Esophagus squamous epithelium (tissue), 5 donors: ENCODE measurements around the gene RBM33. TPM values are rescaled to one million over a fixed set of nuclear protein-coding genes. Genes with fewer than 3 reads are reported as not detected.
"Not testable (repeated sequence)": the region's sequence is repeated elsewhere in the genome, so short reads cannot be mapped to it uniquely, and the experiment has no call there.

Experiments
- DNase-seq: peaks from one replicate; lab custom pipeline; 2025; lab: John Stamatoyannopoulos, UW
- H3K27ac ChIP-seq, 4 donors: fragments of 200-600 bp; sonication (generic); one replicate each; pipeline ENCODE4 v1.5.1; 2016 to 2019; ENCODE audit warnings: mild to moderate bottlenecking in 1 of 4
- H3K27me3 ChIP-seq, 4 donors: fragments of 200-600 bp; sonication (generic); 1 replicate in 3 of 4; 2 replicates in 1 of 4; pipeline versions ENCODE4 v1.5.1 to v1.6.0; 2017 to 2021; ENCODE audit warnings: antibody characterized with exemption in 1 of 4
- H3K36me3 ChIP-seq, 3 donors: fragments of 200-600 bp; sonication (generic); one replicate each; pipeline ENCODE4 v1.5.1; 2016 to 2019
- H3K4me1 ChIP-seq, 3 donors: fragments of 200-600 bp; sonication (generic); one replicate each; pipeline ENCODE4 v1.5.1; 2017 to 2019
- H3K4me3 ChIP-seq, 4 donors: fragments of 200-600 bp; sonication (generic); 1 replicate in 3 of 4; 2 replicates in 1 of 4; pipeline ENCODE4 v1.5.1; 2016 to 2019; ENCODE audit warnings: mild to moderate bottlenecking in 2 of 4, moderate library complexity in 1 of 4
- H3K9me3 ChIP-seq, 3 donors: fragments of 200-600 bp; sonication (generic); one replicate each; pipeline ENCODE4 v1.5.1; 2016 to 2019
- POLR2A ChIP-seq, 4 donors: fragments of 450-650 bp; IDR thresholded peaks; one replicate each; pipeline ENCODE4 v1.6.1; 2017; ENCODE audit warnings: antibody characterized with exemption in 4 of 4, mild to moderate bottlenecking in 4 of 4, moderate library complexity in 3 of 4
- WGBS, 2 donors: methylation state at CpG; one replicate each; pipeline ENCODE4 v1.1.5; 2018; 5-methylcytosine and 5-hydroxymethylcytosine counted together
- intact Hi-C: fragments of 100-400 bp; cut with DNase I; formaldehyde crosslinking; loops from one replicate; pipeline ENCODE4 v1.15.0; 2022
- total RNA-seq, 4 donors: library from RNA; depleted of rRNA; stranded (reverse); fragments of >200 nt; gene quantifications; one replicate each; pipeline ENCODE4 v1.1.0, GENCODE V29; 2016
- TF ChIP-seq, protein P1 (sequence below), 6 experiments: fragments of 450-650 bp in 4 of 6; fragments of 200-600 bp in 2 of 6; sonication (generic) in 2 of 6; IDR thresholded peaks; one replicate each; pipeline ENCODE4 v1.5.1; 2016 to 2019; ENCODE audit warnings: antibody characterized with exemption in 6 of 6, mild to moderate bottlenecking in 4 of 6, moderate library complexity in 4 of 6
- donor health status: DM: yes; HTN: yes; CAD: no.

Gene RBM33
- total RNA-seq, 4 donors from 2014 or later, result 20.3 to 45.6 (median 26.9) TPM

DNA sequence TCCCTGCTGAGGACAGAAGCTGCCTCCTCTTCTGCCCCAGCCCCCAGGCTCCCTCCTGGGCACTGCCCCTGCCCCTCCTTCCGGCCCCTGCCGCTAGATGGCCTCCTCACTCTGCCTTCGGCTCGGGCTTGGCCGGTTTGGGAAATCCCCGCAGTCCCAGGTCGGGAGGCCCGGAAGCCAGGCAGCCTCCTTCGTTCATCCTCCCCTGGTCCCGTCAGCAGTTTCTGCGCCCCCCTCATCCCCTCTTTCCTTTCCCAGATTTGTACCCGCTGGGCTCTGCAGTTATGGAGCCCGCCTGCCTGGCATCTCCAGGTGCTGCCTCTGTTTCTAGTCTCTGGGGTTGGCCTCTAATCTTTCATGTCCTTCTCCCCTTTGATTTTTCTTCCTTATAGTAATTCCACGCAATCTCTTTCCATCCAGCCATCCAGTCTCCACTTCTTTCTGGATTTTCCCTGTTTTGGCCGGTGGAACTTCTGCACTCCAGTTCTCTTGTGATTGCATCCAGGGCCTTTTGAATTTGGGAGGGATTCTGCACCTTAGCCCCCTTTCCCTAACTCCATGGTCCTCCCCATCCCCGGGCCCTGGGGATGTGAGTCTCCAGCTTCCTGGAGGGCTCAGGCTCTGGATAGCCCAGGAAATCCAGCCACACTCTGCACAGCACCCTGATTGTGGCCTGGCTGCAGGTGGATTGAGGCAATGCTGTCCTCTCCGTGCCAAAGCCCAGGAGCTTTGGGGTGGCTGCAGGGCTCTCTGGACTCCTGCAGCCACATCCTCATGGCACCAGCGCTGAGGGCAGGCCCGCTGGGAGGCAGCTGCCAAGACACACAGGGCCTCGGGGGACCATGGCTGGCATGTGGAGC lies 171.1 kb downstream of the RBM33 start:
- TF ChIP-seq, protein P1, sequence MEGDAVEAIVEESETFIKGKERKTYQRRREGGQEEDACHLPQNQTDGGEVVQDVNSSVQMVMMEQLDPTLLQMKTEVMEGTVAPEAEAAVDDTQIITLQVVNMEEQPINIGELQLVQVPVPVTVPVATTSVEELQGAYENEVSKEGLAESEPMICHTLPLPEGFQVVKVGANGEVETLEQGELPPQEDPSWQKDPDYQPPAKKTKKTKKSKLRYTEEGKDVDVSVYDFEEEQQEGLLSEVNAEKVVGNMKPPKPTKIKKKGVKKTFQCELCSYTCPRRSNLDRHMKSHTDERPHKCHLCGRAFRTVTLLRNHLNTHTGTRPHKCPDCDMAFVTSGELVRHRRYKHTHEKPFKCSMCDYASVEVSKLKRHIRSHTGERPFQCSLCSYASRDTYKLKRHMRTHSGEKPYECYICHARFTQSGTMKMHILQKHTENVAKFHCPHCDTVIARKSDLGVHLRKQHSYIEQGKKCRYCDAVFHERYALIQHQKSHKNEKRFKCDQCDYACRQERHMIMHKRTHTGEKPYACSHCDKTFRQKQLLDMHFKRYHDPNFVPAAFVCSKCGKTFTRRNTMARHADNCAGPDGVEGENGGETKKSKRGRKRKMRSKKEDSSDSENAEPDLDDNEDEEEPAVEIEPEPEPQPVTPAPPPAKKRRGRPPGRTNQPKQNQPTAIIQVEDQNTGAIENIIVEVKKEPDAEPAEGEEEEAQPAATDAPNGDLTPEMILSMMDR (IDR thresholded peaks at IDR 0.05), result peak in 5 of 6 experiments; percentile 35 to 79 (median 47)
- TF ChIP-seq POLR2A (IDR thresholded peaks at IDR 0.05), result no peak
- DNase-seq, result no peak
- H3K4me3 ChIP-seq, result no peak overlapping the region
- 14 to 44% methylated on average over 12 to 13 of the region's 20 CpGs for WGBS, 2 donors
- intact Hi-C loops, result no loop called here
- peaks cover 0 to 19% (median 8%) of the 10 kb centered on the region in 3 donors for H3K4me1 ChIP-seq
- H3K27me3 ChIP-seq, result peaks cover 5 to 100% (median 25%) of the 10 kb centered on the region in 4 donors
- H3K36me3 ChIP-seq, result no peaks in the 10 kb centered on the region
- H3K27ac ChIP-seq, result no peak overlapping the region
- peaks cover 0 to 8% (median 7%) of the 10 kb centered on the region in 3 donors for H3K9me3 ChIP-seq

DNA sequence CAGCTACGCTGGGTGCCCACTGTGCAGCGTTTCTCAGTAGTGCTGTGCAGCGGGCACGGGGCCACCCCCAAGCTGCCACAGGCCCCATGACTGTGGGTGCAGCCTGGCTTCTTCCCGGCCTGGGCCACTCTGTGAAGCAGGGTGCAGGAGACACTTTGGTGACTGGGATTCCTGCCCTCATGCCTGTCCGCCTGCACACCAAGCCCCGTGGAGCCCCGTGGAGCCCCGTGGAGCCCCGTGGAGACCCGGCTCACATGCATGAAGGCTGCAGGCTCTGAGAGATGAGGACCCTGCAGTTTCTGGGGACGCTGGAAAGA lies 171.7 kb downstream of the RBM33 start:
- 60 to 79% methylated on average over 1 to 7 of the region's 12 CpGs for WGBS, 2 donors
- Histone ChIP-seq H3K9me3 (peaks cover 0 to 8% (median 7%) of the 10 kb centered on the region in 3 donors), H3K4me1 (peaks cover 0 to 13% (median 8%) of the 10 kb centered on the region in 3 donors), H3K36me3 (no peaks in the 10 kb centered on the region), H3K4me3 (no peak overlapping the region), H3K27me3 (peaks cover 4 to 100% (median 20%) of the 10 kb centered on the region in 4 donors), H3K27ac (no peak overlapping the region)
- intact Hi-C loops, result no loop called here
- no peak for DNase-seq
- no peak for TF ChIP-seq POLR2A (IDR thresholded peaks at IDR 0.05)
- TF ChIP-seq, protein P1 (IDR thresholded peaks at IDR 0.05), result no peak

DNA sequence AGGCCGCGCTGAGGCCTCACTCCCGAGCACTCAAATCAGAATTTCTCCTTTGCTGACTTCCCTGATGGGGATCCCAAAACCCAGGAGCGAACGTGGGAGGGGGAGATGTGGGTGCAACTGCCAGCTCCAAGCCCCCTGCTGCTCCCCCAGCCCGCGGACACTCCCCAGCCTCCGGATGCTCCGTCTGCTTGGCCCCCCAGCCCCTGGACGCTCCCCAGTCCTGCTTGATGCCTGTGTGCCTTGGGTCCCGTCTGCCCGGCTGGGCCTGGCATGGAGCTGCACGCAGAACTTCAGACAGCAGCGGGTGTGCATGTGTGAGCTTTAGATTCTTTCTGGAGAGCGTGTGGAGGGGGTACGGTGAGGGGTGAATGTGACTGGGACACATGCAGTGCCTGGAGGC lies 172.5 kb downstream of the RBM33 start:
- H3K4me3 ChIP-seq, result no peak overlapping the region
- H3K27ac ChIP-seq, result no peak overlapping the region
- H3K36me3 ChIP-seq, result no peaks in the 10 kb centered on the region
- WGBS, 2 donors, result 60 to 98% methylated on average over 2 to 8 of the region's 16 CpGs
- TF ChIP-seq, protein P1 (IDR thresholded peaks at IDR 0.05), result no peak
- TF ChIP-seq POLR2A (IDR thresholded peaks at IDR 0.05), result no peak
- peaks cover 0 to 8% (median 7%) of the 10 kb centered on the region in 3 donors for H3K9me3 ChIP-seq
- peaks cover 0 to 5% (median 3%) of the 10 kb centered on the region in 3 donors for H3K4me1 ChIP-seq
- intact Hi-C loops, result no loop called here
- DNase-seq, result no peak
- peaks cover 0 to 99% (median 13%) of the 10 kb centered on the region in 4 donors for H3K27me3 ChIP-seq

DNA sequence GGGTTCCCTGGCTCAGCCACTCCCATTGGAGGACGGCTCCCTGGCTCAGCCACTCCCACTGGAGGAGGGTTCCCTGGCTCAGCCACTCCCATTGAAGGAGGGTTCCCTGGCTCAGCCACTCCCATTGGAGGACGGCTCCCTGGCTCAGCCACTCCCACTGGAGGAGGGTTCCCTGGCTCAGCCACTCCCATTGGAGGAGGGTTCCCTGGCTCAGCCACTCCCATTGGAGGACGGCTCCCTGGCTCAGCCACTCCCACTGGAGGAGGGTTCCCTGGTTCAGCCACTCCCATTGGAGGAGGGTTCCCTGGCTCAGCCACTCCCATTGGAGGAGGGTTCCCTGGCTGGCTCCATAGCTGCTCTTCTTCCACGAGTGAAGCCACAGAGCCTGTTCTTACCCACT lies 173.1 kb downstream of the RBM33 start:
- H3K27ac ChIP-seq, intact Hi-C loops, H3K4me1 ChIP-seq, H3K9me3 ChIP-seq, H3K36me3 ChIP-seq, H3K4me3 ChIP-seq, DNase-seq: not testable (repeated sequence)
- peaks cover 0 to 96% (median 11%) of the 10 kb centered on the region in 4 donors for H3K27me3 ChIP-seq
- no CpG with 5 or more reads among the region's 4 CpGs for WGBS, 2 donors

DNA sequence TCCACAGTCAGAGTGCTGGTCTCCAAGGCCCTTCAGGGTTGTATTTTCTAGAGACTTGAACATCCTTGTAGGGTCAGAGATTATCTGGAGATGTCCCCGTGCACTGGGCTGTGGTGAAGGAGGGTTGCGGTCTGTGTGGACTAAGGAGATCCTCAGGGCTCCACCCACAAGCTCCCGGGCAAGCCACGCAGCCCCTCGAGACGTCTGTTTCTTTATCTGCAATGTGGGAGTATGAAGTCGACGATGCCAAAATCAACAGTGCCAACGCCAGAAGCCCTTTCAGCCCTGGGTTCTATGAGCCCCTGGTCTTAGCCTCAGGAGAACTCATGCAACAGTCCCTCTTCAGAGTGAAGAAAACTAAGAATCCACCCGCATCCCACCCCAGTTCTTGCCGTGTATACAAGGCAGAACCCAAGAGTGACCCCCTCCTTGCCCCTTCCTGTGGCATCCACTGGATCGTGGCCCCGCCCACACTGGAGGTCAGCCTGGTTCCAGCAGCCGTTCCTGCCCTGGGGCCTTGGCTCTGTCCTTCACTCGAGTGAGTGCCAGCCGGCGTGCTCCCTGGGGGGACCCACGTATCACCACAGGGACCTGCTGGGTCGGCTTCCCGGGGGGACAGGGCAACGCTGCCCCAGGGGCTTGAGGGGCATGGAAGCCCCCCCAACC lies 173.8 kb downstream of the RBM33 start:
- H3K4me1 ChIP-seq, result no peaks in the 10 kb centered on the region
- H3K36me3 ChIP-seq, result no peaks in the 10 kb centered on the region
- H3K27ac ChIP-seq, result no peak overlapping the region
- H3K4me3 ChIP-seq, result no peak overlapping the region
- TF ChIP-seq, protein P1 (IDR thresholded peaks at IDR 0.05), result no peak
- TF ChIP-seq POLR2A (IDR thresholded peaks at IDR 0.05), result no peak
- WGBS, 2 donors, result 43 to 76% methylated on average over 14 to 19 of the region's 21 CpGs
- DNase-seq, result no peak
- H3K9me3 ChIP-seq, result peaks cover 0 to 8% (median 7%) of the 10 kb centered on the region in 3 donors
- peaks cover 0 to 95% (median 6%) of the 10 kb centered on the region in 4 donors for H3K27me3 ChIP-seq
- intact Hi-C loops, result no loop called here
